ENCODE results near the gene TBX10.

Gene TBX10

DNA sequence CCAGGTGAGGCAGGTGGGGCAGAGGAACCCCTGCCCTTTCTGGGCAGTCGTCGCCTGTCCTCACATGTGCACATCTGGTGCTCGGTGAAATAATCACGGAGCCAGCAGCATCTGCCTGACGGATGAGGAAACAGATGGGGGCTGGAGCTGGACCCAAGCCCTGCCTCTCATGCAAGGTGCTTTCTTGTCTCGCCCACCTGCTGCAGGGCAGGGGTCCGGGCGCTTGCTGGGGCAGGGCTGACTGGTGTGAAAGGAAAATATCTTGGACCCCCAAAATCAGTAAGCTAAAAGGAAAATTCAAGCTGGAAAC lies 31.6 kb upstream of the TBX10 start:
- Histone ChIP-seq H3K9ac (ENCODE audit: low read length) (no peak overlapping the region), H3K4me1 (ENCODE audit: control insufficient read depth, insufficient read depth, low read length) (no peaks in the 10 kb centered on the region), H3K9me3 (ENCODE audit: control insufficient read depth, low read length) (peaks cover 6% of the 10 kb centered on the region), H3K4me3 (ENCODE audit: low read length) (no peak overlapping the region), H3K36me3 (ENCODE audit: control insufficient read depth, insufficient read depth, low read length, severe bottlenecking) (no peaks in the 10 kb centered on the region), H3K27me3 (replicated peaks; ENCODE audit: control insufficient read depth, insufficient read depth, low read length) (peaks cover 42% of the 10 kb centered on the region)
- no peak for DNase-seq (ENCODE audit: low read depth)

DNA sequence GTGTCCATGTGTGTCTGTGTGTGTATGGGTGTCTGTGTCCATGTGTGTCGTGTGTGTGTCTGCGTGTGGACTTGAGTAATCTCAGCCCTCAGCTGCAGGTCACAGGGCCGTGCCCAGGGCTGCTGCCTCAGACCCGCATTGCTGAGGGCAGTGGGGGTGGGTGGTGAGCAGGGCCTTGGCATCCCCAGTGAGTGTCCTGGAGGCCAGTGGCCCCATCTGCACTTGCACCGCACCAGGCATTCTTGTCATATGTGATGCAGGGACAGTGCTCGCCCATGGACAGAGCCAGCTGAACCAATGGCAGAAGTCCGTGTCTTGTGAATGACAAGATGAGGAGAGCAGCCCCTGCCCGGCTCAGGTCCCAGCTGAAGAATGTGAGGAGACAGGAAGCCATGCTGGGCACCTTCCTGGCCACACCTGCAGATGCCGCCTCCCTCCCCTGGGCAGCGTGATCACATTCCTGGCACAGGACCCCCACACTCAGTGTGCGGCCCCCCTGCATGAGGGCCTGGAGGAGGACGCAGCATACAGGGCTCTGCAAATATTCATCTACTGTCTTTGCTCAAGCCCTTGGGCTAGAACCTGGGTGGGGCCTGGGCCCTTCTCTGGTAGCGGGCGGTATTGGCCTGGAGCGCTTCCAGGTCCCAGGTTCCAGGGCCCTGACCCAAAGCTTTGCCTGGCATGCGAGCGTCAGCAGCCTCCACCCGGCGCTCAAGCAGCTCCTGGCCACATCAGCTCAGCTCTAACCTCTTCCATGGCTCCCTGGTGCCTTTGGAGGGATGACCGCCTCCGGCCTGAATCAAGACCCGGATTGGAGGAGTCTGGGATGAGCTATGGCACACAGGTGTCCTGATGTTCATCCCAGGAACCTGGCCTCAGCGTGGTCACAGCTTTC lies 31.0 kb upstream of the TBX10 start:
- Histone ChIP-seq H3K4me3 (ENCODE audit: low read length) (no peak overlapping the region), H3K9me3 (ENCODE audit: control insufficient read depth, low read length) (peaks cover 1% of the 10 kb centered on the region), H3K36me3 (ENCODE audit: control insufficient read depth, insufficient read depth, low read length, severe bottlenecking) (no peaks in the 10 kb centered on the region), H3K9ac (ENCODE audit: low read length) (no peak overlapping the region), H3K27me3 (replicated peaks; ENCODE audit: control insufficient read depth, insufficient read depth, low read length) (peaks cover 42% of the 10 kb centered on the region), H3K4me1 (ENCODE audit: control insufficient read depth, insufficient read depth, low read length) (no peaks in the 10 kb centered on the region)
- DNase-seq (ENCODE audit: low read depth): no peak

GRCh38 chr11:67668192-67668551 lies 28.6 kb upstream of the TBX10 start:
- no peak for DNase-seq (ENCODE audit: low read depth)
- Histone ChIP-seq H3K4me3 (ENCODE audit: low read length) (no peak overlapping the region), H3K9ac (ENCODE audit: low read length) (no peak overlapping the region)

GRCh38 chr11:67667490-67668191 lies 28.1 kb upstream of the TBX10 start:
- Histone ChIP-seq H3K36me3 (ENCODE audit: control insufficient read depth, insufficient read depth, low read length, severe bottlenecking) (no peaks in the 10 kb centered on the region), H3K4me3 (ENCODE audit: low read length) (no peak overlapping the region), H3K4me1 (ENCODE audit: control insufficient read depth, insufficient read depth, low read length) (no peaks in the 10 kb centered on the region), H3K9me3 (ENCODE audit: control insufficient read depth, low read length) (no peaks in the 10 kb centered on the region), H3K9ac (ENCODE audit: low read length) (no peak overlapping the region), H3K27me3 (replicated peaks; ENCODE audit: control insufficient read depth, insufficient read depth, low read length) (peaks cover 44% of the 10 kb centered on the region)
- DNase-seq (ENCODE audit: low read depth): no peak

More at GRCh38 chr11:67668192-67668551, 28.6 kb upstream of the TBX10 start:
- no peaks in the 10 kb centered on the region for H3K4me1 ChIP-seq (ENCODE audit: control insufficient read depth, insufficient read depth, low read length)
- H3K36me3 ChIP-seq (ENCODE audit: control insufficient read depth, insufficient read depth, low read length, severe bottlenecking): no peaks in the 10 kb centered on the region
- H3K9me3 ChIP-seq (ENCODE audit: control insufficient read depth, low read length): no peaks in the 10 kb centered on the region
- H3K27me3 ChIP-seq (replicated peaks; ENCODE audit: control insufficient read depth, insufficient read depth, low read length): peaks cover 41% of the 10 kb centered on the region

DNA sequence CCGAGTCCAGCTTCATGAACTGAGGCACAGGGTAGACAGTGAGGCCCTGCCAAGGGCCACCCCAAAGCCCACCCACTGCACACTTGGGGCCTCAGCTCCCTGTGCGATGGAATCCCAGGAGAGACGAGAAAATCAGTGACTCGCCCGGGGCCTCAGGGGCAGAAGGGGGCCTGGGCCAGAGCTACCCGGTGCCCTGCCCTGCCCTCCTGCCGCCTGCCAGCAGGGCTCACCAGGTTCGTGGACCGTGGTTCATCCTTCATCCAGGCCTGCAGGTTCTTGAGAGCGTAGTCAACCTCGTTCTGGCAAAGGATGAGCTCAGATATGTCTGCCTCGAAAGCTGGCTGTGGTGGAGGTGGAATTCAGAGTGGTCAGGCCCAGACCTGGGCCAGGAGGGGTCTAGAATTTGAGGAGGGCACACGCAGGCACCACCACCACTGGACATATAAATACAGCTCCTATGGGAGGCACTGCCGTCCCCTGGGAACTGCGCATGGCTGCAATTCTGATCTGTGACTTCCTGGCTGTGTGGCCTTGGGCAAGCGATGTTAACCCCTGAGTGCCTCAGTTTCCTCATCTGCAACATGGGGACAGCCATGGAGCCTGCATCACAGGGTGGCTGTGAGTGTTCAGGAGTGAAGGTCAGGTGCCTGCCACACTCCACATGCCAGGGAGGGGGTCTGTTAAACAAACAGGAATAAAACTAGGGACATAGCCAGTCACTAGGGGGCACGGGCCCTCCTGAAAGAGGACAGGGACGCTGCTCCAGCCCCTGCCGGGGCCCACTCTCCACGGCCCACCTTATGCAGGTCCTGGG lies 27.3 kb upstream of the TBX10 start:
- Histone ChIP-seq H3K9me3 (ENCODE audit: control insufficient read depth, low read length) (no peaks in the 10 kb centered on the region), H3K4me1 (ENCODE audit: control insufficient read depth, insufficient read depth, low read length) (no peaks in the 10 kb centered on the region), H3K9ac (ENCODE audit: low read length) (no peak overlapping the region), H3K36me3 (ENCODE audit: control insufficient read depth, insufficient read depth, low read length, severe bottlenecking) (no peaks in the 10 kb centered on the region), H3K4me3 (ENCODE audit: low read length) (no peak overlapping the region), H3K27me3 (replicated peaks; ENCODE audit: control insufficient read depth, insufficient read depth, low read length) (peaks cover 52% of the 10 kb centered on the region)
- DNase-seq (ENCODE audit: low read depth): no peak

DNA sequence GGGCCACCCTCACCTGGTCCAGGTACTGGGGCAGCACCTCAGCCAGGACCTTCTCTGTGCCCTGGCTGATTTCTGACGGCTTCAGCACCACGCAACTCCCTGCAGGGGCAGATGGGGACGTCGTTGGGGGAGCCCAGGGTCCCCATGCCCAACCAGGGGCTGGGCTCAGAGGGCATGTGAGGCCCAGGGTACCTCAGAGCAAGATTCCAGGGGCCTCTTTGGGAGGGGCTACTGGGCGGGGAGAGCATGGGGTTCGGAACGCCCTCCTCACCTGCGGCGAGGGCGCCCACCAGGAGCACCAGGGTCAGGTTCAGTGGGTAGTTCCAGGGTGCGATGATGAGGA lies 26.7 kb upstream of the TBX10 start:
- Histone ChIP-seq H3K9ac (ENCODE audit: low read length) (no peak overlapping the region), H3K9me3 (ENCODE audit: control insufficient read depth, low read length) (no peaks in the 10 kb centered on the region), H3K4me1 (ENCODE audit: control insufficient read depth, insufficient read depth, low read length) (no peaks in the 10 kb centered on the region), H3K27me3 (replicated peaks; ENCODE audit: control insufficient read depth, insufficient read depth, low read length) (peaks cover 57% of the 10 kb centered on the region), H3K4me3 (ENCODE audit: low read length) (no peak overlapping the region), H3K36me3 (ENCODE audit: control insufficient read depth, insufficient read depth, low read length, severe bottlenecking) (no peaks in the 10 kb centered on the region)
- DNase-seq (ENCODE audit: low read depth): no peak

DNA sequence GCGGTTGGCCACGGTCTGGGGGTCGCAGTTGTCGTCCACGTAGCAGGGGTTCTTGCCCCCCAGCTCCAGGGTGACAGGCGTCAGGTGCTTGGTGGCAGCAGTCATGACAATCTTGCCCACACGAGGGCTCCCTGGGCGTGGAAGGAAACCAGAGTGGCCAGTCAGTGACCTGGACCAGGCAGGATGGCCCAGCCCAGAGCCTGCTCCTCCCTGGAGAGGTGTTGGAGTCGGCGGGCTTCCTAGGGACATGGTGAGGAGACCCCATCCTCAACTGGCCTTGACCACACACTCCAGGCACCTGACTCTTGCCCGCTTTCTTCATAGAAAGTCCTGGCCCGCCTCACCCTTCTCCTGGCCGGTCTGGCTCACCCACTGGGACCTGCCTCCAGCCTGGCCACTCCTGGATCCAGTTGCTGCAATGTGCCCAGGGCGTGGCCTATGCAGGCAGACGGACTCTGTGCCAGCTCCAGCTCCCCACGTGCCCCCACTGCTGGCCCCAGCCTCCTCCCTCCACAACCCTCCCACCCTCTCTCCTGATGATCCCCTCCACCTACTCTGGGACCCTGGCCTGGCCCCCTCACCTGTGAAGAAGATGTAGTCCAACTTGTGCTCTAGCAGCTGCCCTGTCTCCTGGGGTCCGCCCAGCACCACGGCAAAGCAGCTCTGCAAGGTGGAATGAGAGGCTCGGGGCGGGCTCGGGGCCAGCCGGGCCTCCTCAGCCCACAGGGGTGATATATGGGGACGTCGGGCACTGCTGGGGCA lies 26.2 kb upstream of the TBX10 start:
- Histone ChIP-seq H3K27me3 (replicated peaks; ENCODE audit: control insufficient read depth, insufficient read depth, low read length) (peaks cover 57% of the 10 kb centered on the region), H3K9ac (ENCODE audit: low read length) (no peak overlapping the region), H3K4me3 (ENCODE audit: low read length) (no peak overlapping the region), H3K36me3 (ENCODE audit: control insufficient read depth, insufficient read depth, low read length, severe bottlenecking) (no peaks in the 10 kb centered on the region), H3K9me3 (ENCODE audit: control insufficient read depth, low read length) (no peaks in the 10 kb centered on the region), H3K4me1 (ENCODE audit: control insufficient read depth, insufficient read depth, low read length) (no peaks in the 10 kb centered on the region)
- DNase-seq (ENCODE audit: low read depth): no peak

- no peak for DNase-seq (ENCODE audit: low read depth)
- H3K27me3 ChIP-seq (replicated peaks; ENCODE audit: control insufficient read depth, insufficient read depth, low read length): peaks cover 57% of the 10 kb centered on the region
- no peaks in the 10 kb centered on the region for H3K36me3 ChIP-seq (ENCODE audit: control insufficient read depth, insufficient read depth, low read length, severe bottlenecking)
- H3K4me3 ChIP-seq (ENCODE audit: low read length): no peak overlapping the region
- no peaks in the 10 kb centered on the region for H3K4me1 ChIP-seq (ENCODE audit: control insufficient read depth, insufficient read depth, low read length)
- H3K9ac ChIP-seq (ENCODE audit: low read length): no peak overlapping the region
- H3K9me3 ChIP-seq (ENCODE audit: control insufficient read depth, low read length): no peaks in the 10 kb centered on the region
Measured at GRCh38 chr11:67664696-67665540, 25.4 kb upstream of the TBX10 start.

DNA sequence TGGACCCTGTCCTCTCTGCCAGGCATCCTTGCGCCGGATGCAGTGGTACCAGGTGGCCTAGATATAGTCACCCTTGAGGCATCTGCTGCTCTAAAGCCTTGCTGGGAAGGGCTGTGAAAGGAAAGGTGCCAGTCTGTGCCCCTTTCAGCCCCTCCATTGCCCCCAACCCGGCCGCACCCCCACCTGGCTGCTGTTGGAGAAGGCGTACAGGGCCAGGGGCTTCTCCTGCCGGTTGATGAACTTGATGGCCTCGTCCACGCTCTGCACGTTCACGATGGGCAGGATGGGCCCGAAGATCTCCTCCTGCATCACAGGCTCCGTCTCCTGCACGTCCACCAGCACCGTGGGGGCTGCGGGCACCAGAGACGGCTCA lies 24.6 kb upstream of the TBX10 start:
- Histone ChIP-seq H3K4me3 (ENCODE audit: low read length) (no peak overlapping the region), H3K9ac (ENCODE audit: low read length) (no peak overlapping the region), H3K36me3 (ENCODE audit: control insufficient read depth, insufficient read depth, low read length, severe bottlenecking) (no peaks in the 10 kb centered on the region), H3K4me1 (ENCODE audit: control insufficient read depth, insufficient read depth, low read length) (no peaks in the 10 kb centered on the region), H3K9me3 (ENCODE audit: control insufficient read depth, low read length) (no peaks in the 10 kb centered on the region), H3K27me3 (replicated peaks; ENCODE audit: control insufficient read depth, insufficient read depth, low read length) (peaks cover 57% of the 10 kb centered on the region)
- no peak for DNase-seq (ENCODE audit: low read depth)

- Histone ChIP-seq H3K9ac (ENCODE audit: low read length) (no peak overlapping the region), H3K4me1 (ENCODE audit: control insufficient read depth, insufficient read depth, low read length) (no peaks in the 10 kb centered on the region), H3K27me3 (replicated peaks; ENCODE audit: control insufficient read depth, insufficient read depth, low read length) (peaks cover 53% of the 10 kb centered on the region), H3K4me3 (ENCODE audit: low read length) (no peak overlapping the region), H3K36me3 (ENCODE audit: control insufficient read depth, insufficient read depth, low read length, severe bottlenecking) (no peaks in the 10 kb centered on the region), H3K9me3 (ENCODE audit: control insufficient read depth, low read length) (no peaks in the 10 kb centered on the region)
- no peak for DNase-seq (ENCODE audit: low read depth)
Measured at GRCh38 chr11:67663532-67664212, 24.1 kb upstream of the TBX10 start.
